Naive thymus-derived CD4-positive, alpha-beta T cell (primary cell): ENCODE measurements around the gene CEP44. TPM values are rescaled to one million over a fixed set of nuclear protein-coding genes. Genes with fewer than 3 reads are reported as not detected.
"Not testable (repeated sequence)": the region's sequence is repeated elsewhere in the genome, so short reads cannot be mapped to it uniquely, and the experiment has no call there.

Source experiments
- ATAC-seq: fragments of 150-1000 bp; cut with Tn5 transposase; 2 replicates; pipeline ENCODE4 v1.10.0; 2021; ENCODE audit warnings: mild to moderate bottlenecking, moderate library complexity
- CTCF ChIA-PET: fragments of 350-600 bp; sonication (Branson Sonifier 250); formaldehyde crosslinking; loops from one replicate; lab custom pipeline; 2021; ENCODE audit warnings: antibody characterized with exemption; lab: Charles Lee
- POLR2A ChIA-PET: fragments of 350-600 bp; sonication (Branson Sonifier 250); formaldehyde crosslinking; loops from one replicate; lab custom pipeline; 2021; ENCODE audit warnings: antibody characterized with exemption, inconsistent platforms; lab: Charles Lee
- DNase-seq, 9 donors: peaks; one replicate each; pipeline versions ENCODE4 v3.0.0 to v3.0.0-alpha.2; 2020 to 2022; ENCODE audit warnings: mixed read lengths in 1 of 9
- H3K27ac ChIP-seq: one replicate; pipeline ENCODE4 v1.7.0; 2013; ENCODE audit warnings: mild to moderate bottlenecking, low read depth, low read length, moderate library complexity
- H3K27me3 ChIP-seq, 2 donors: one replicate each; pipeline ENCODE4 v1.7.0; 2013; ENCODE audit warnings: low read length in 2 of 2, mild to moderate bottlenecking in 2 of 2, moderate library complexity in 2 of 2; ENCODE audit not compliant: control insufficient read depth in 2 of 2, insufficient read depth in 2 of 2
- H3K36me3 ChIP-seq, 3 experiments: 1 replicate in 2 of 3; 2 replicates in 1 of 3; pipeline ENCODE4 v1.7.0; 2013; ENCODE audit warnings: low read length in 3 of 3, mild to moderate bottlenecking in 3 of 3, moderate library complexity in 1 of 3; ENCODE audit not compliant: insufficient read depth in 3 of 3, control insufficient read depth in 2 of 3
- H3K4me1 ChIP-seq, 2 donors: one replicate each; pipeline ENCODE4 v1.7.0; 2013; ENCODE audit warnings: low read length in 2 of 2, mild to moderate bottlenecking in 2 of 2, moderate library complexity in 1 of 2; ENCODE audit not compliant: control insufficient read depth in 2 of 2, insufficient read depth in 2 of 2
- H3K4me3 ChIP-seq: 2 replicates; pipeline ENCODE4 v1.7.0; 2013; ENCODE audit warnings: mild to moderate bottlenecking, low read length
- H3K9me3 ChIP-seq, 3 experiments: 1 replicate in 2 of 3; 2 replicates in 1 of 3; pipeline ENCODE4 v1.7.0; 2013; ENCODE audit warnings: low read length in 3 of 3; ENCODE audit not compliant: control insufficient read depth in 2 of 3
- H3K27ac Mint-ChIP-seq, 9 donors: one replicate each; pipeline ENCODE4 v1.8.0; 2020 to 2022; ENCODE audit warnings: mixed read lengths in 9 of 9, mild to moderate bottlenecking in 8 of 9, moderate library complexity in 5 of 9, inconsistent platforms in 2 of 9
- H3K27me3 Mint-ChIP-seq, 5 donors: one replicate each; pipeline ENCODE4 v1.8.0; 2021 to 2022; ENCODE audit warnings: mixed read lengths in 5 of 5, mild to moderate bottlenecking in 1 of 5
- H3K36me3 Mint-ChIP-seq, 5 donors: one replicate each; pipeline ENCODE4 v1.8.0; 2020 to 2022; ENCODE audit warnings: mixed read lengths in 5 of 5, mild to moderate bottlenecking in 3 of 5, inconsistent platforms in 1 of 5
- H3K4me1 Mint-ChIP-seq, 7 donors: one replicate each; pipeline ENCODE4 v1.8.0; 2020 to 2022; ENCODE audit warnings: mixed read lengths in 7 of 7, mild to moderate bottlenecking in 3 of 7, inconsistent platforms in 1 of 7
- H3K4me3 Mint-ChIP-seq, 10 donors: one replicate each; pipeline ENCODE4 v1.8.0; 2020 to 2022; ENCODE audit warnings: mild to moderate bottlenecking in 10 of 10, mixed read lengths in 10 of 10, moderate library complexity in 6 of 10, inconsistent platforms in 2 of 10
- H3K9me3 Mint-ChIP-seq, 11 donors: one replicate each; pipeline ENCODE4 v1.8.0; 2020 to 2022; ENCODE audit warnings: mixed read lengths in 11 of 11, mild to moderate bottlenecking in 4 of 11, inconsistent platforms in 1 of 11, moderate library complexity in 1 of 11
- intact Hi-C, 2 donors: fragments of 100-400 bp; cut with micrococcal nuclease; formaldehyde crosslinking; loops; one replicate each; pipeline ENCODE4 v1.15.1; 2023
- polyA plus RNA-seq, 2 donors: library from polyadenylated mRNA; unstranded; fragments of 300-500 nt; fragmentation: Illumina TruSeq; gene quantifications; one replicate each; pipeline ENCODE4 v1.2.3, GENCODE V29; 2021
- total RNA-seq, 6 experiments: library from RNA in 5 of 6; stranded (reverse) in 5 of 6; gene quantifications; 1 replicate in 5 of 6; 2 replicates in 1 of 6; pipeline ENCODE4 v1.2.3 and lab custom pipeline; 2021 to 2026

CEP44 gene
- total and polyA plus RNA-seq, 7 experiments from 2014 or later, result 6.4 to 28.2 (median 18.0) TPM

DNA sequence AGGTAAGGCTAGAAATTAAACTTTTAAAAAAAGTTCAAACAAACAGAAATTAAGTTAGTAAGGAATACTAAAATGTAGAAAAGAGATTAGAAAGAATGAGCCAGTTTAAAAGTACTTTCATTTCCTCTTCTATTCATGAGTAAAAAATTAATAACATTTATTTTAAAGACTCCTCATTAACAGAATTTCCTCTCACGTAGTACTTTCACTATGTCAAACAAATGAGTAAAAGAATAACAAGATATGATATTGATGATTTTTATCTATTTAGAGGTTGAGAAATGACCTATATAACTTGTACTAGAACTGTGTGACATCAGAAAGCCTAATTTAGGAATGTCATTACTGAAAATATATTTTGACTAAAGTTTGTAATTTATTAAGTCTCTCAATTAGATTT lies 22.3 kb upstream of the CEP44 start:
- H3K4me3 ChIP-seq, DNase-seq, CTCF ChIA-PET, H3K27me3 ChIP-seq, intact Hi-C loops, H3K9me3 Mint-ChIP-seq, H3K9me3 ChIP-seq, ATAC-seq, H3K27me3 Mint-ChIP-seq, POLR2A ChIA-PET, H3K4me1 ChIP-seq, H3K4me3 Mint-ChIP-seq, H3K27ac ChIP-seq, H3K27ac Mint-ChIP-seq: not testable (repeated sequence)
- Mint-ChIP-seq H3K4me1 (peaks cover 0 to 34% (median 10%) of the 10 kb centered on the region in 7 donors), H3K36me3 (peaks cover 0 to 19% (median 10%) of the 10 kb centered on the region in 5 donors)
- peaks cover 0 to 14% (median 0%) of the 10 kb centered on the region in 3 experiments for H3K36me3 ChIP-seq

DNA sequence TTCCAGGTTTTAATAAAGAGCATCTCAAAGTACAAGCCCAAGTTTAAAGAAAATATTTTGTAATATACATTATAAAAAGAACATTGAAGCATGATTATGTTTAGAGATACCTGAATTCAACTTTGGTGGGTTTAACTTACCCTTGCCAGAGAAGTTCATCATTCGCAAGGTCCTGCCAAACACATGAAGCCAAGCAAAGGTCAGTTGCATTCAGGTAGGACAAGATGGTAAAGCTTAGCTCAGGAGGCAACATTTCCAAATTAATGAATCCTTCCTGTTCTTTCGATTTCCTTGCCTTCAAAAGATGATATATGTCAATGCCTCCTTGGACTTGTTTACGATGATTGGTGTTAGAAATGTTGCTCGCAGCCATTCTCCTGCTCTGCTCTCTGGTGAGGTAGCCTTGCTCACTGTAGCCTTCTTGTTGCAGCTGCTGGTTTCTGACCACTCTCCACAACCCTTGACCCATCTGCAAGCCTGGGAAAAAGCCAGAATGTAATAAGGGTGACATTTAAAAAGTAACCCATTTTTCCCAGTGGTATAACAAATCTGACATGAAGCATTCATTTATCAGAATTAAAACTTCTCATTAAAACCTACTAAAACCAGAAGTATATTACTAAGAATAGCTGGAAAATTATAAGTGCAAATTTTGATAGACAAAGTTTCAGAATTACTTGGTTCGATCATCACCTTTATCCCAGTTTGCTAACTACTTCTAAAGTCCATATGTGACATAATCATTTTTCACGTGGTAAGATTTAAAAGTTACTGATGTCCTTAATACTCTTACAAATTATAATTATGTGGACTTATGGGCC lies 20.9 kb upstream of the CEP44 start:
- Histone ChIP-seq H3K4me3 (no peak overlapping the region), H3K27ac (no peak overlapping the region), H3K36me3 (peaks cover 0 to 10% (median 0%) of the 10 kb centered on the region in 3 experiments), H3K4me1 (no peaks in the 10 kb centered on the region), H3K27me3 (no peaks in the 10 kb centered on the region), H3K9me3 (no peaks in the 10 kb centered on the region)
- intact Hi-C loops, result no loop called here
- Mint-ChIP-seq H3K27me3 (no peaks in the 10 kb centered on the region), H3K4me1 (peaks cover 0 to 35% (median 15%) of the 10 kb centered on the region in 7 donors), H3K27ac (peak overlapping the region in 2 of 9 donors; percentile 21 to 59), H3K9me3 (peaks cover 0 to 1% (median 0%) of the 10 kb centered on the region in 11 donors), H3K36me3 (peaks cover 0 to 16% (median 10%) of the 10 kb centered on the region in 5 donors), H3K4me3 (no peak overlapping the region)
- POLR2A ChIA-PET, result interaction anchor here (0.7 kb wide), 1 partner anchor 11 kb away, joined by 3 read pairs; no protein-coding TSS in a partner anchor
- no peak for DNase-seq
- CTCF ChIA-PET, result no interaction called here
- no peak for ATAC-seq

DNA sequence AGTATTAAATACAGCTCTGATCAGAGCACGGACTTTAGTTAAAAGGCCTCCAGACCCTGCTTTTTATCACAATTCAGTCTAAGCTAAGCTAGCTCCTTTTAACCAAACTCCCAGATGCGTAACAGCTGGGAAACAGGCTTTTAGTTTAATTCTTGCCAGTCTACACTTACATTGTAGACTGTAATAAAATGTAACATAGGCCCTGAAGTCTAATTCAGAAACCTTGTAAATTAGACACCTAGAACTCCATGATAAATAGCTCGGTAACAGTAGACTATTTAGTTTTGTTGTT lies 20.3 kb upstream of the CEP44 start:
- Histone ChIP-seq H3K27me3 (no peaks in the 10 kb centered on the region), H3K27ac (no peak overlapping the region), H3K4me3 (no peak overlapping the region), H3K4me1 (no peaks in the 10 kb centered on the region), H3K9me3 (no peaks in the 10 kb centered on the region), H3K36me3 (peaks cover 0 to 10% (median 0%) of the 10 kb centered on the region in 3 experiments)
- ATAC-seq, result no peak
- H3K4me1 Mint-ChIP-seq, result peaks cover 0 to 35% (median 15%) of the 10 kb centered on the region in 7 donors
- H3K36me3 Mint-ChIP-seq, result peaks cover 0 to 16% (median 10%) of the 10 kb centered on the region in 5 donors
- peaks cover 0 to 1% (median 0%) of the 10 kb centered on the region in 11 donors for H3K9me3 Mint-ChIP-seq
- no peak overlapping the region for H3K4me3 Mint-ChIP-seq
- intact Hi-C loops, result no loop called here
- H3K27me3 Mint-ChIP-seq, result no peaks in the 10 kb centered on the region
- no peak overlapping the region for H3K27ac Mint-ChIP-seq
- CTCF ChIA-PET, result no interaction called here
- no peak for DNase-seq
- POLR2A ChIA-PET, result interaction anchor here (0.7 kb wide), 1 partner anchor 10 kb away, joined by 3 read pairs; no protein-coding TSS in a partner anchor

DNA sequence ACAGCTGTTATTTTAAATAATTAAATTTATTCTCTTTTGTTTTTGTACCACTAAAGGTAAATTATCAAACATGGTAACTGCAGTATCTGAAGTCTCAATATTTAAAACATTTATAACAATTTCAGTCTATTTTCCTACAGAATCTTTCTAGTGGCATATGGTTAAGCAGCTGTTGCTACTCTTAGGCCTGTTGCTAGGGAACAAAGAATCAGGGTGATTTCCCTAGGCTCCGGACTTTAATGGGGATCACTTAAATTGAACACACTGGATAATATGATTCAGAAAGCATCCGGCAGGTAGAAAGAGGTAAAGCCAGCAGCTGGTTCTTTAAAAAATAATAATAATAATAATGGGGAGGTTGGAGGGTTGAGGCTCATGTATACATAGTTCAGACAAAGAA lies 17.8 kb upstream of the CEP44 start:
- peaks cover 0 to 17% (median 8%) of the 10 kb centered on the region in 5 donors for H3K36me3 Mint-ChIP-seq
- Histone ChIP-seq H3K4me1 (no peaks in the 10 kb centered on the region), H3K4me3 (no peak overlapping the region), H3K27me3 (no peaks in the 10 kb centered on the region), H3K36me3 (peaks cover 0 to 3% (median 0%) of the 10 kb centered on the region in 3 experiments), H3K9me3 (no peaks in the 10 kb centered on the region), H3K27ac (no peak overlapping the region)
- H3K9me3 Mint-ChIP-seq, result peaks cover 0 to 1% (median 0%) of the 10 kb centered on the region in 11 donors
- intact Hi-C loops, result no loop called here
- H3K27ac Mint-ChIP-seq, result no peak overlapping the region
- H3K27me3 Mint-ChIP-seq, result no peaks in the 10 kb centered on the region
- ATAC-seq (no peak), DNase-seq (no peak)
- CTCF ChIA-PET, result no interaction called here
- H3K4me1 Mint-ChIP-seq, result peaks cover 0 to 36% (median 18%) of the 10 kb centered on the region in 7 donors
- POLR2A ChIA-PET, result interaction anchor here (0.5 kb wide), 1 partner anchor 895 kb away, joined by 3 read pairs; the partner anchor contains the start of gene SAP30
- no peak overlapping the region for H3K4me3 Mint-ChIP-seq

DNA sequence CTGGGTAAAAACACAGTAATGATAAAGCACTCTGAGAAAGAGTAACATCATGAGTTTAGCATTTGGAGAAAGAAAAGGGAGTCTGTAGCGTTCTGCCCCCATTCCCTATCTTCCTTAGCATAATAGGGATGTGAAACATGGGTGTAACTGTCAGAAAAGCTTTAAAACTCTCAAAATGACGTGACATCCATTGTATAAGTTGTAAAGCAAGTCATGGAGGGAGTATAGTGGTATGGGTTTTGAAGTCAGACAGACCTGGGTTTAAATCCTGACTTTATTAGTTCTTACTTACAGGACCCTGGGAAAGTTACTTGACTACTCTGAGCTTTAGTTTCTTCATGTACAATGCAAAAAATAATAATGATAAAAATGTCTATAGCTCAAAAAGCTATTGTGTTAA lies 17.3 kb upstream of the CEP44 start:
- ChIA-PET CTCF (interaction anchor here (0.7 kb wide), 1 partner anchor 12 kb away, joined by 3 read pairs; no protein-coding TSS in a partner anchor), POLR2A (interaction anchor here (0.8 kb wide), 1 partner anchor 18 kb away, joined by 3 read pairs; no protein-coding TSS in a partner anchor)
- H3K27ac Mint-ChIP-seq, result no peak overlapping the region
- H3K36me3 Mint-ChIP-seq, result peaks cover 0 to 22% (median 10%) of the 10 kb centered on the region in 5 donors
- Histone ChIP-seq H3K27me3 (no peaks in the 10 kb centered on the region), H3K9me3 (no peaks in the 10 kb centered on the region), H3K4me3 (no peak overlapping the region), H3K27ac (no peak overlapping the region), H3K4me1 (no peaks in the 10 kb centered on the region), H3K36me3 (peaks cover 0 to 3% (median 0%) of the 10 kb centered on the region in 3 experiments)
- intact Hi-C loops, result no loop called here
- no peaks in the 10 kb centered on the region for H3K27me3 Mint-ChIP-seq
- no peak overlapping the region for H3K4me3 Mint-ChIP-seq
- ATAC-seq (no peak), DNase-seq (no peak)
- H3K4me1 Mint-ChIP-seq, result peaks cover 0 to 41% (median 23%) of the 10 kb centered on the region in 7 donors
- peaks cover 0 to 1% (median 0%) of the 10 kb centered on the region in 11 donors for H3K9me3 Mint-ChIP-seq

DNA sequence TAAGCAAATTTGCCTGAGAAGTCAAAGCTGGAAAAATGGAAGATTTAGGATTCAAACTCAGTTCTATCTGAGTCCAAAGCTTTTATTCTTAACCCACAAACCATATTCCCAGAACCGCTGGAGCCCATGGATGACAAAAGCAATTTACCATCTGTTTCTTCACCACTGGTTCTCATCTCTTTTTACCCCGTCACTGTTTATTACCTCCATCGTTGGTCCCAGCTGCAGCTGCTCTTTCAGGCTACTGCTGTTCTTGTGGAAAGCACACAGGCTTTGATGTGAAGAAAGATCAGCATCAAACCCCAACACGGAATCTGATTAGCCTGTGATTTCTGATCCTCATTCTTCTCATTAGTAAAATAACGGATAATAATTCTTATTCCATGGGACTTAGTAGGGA lies 9.8 kb upstream of the CEP44 start:
- Histone ChIP-seq H3K27me3 (no peaks in the 10 kb centered on the region), H3K27ac (no peak overlapping the region), H3K36me3 (no peaks in the 10 kb centered on the region), H3K9me3 (no peaks in the 10 kb centered on the region), H3K4me3 (no peak overlapping the region), H3K4me1 (peaks cover 3 to 5% of the 10 kb centered on the region in 2 donors)
- intact Hi-C loops, result loop anchor here in 1 of 2 donors (2.0 kb wide), 1 partner anchor 21 kb away; no protein-coding TSS in a partner anchor
- H3K27me3 Mint-ChIP-seq, result no peaks in the 10 kb centered on the region
- H3K27ac Mint-ChIP-seq, result no peak overlapping the region
- peaks cover 0 to 33% (median 5%) of the 10 kb centered on the region in 5 donors for H3K36me3 Mint-ChIP-seq
- ATAC-seq (no peak), DNase-seq (no peak)
- CTCF ChIA-PET, result no interaction called here
- H3K4me3 Mint-ChIP-seq, result no peak overlapping the region
- H3K9me3 Mint-ChIP-seq, result no peaks in the 10 kb centered on the region
- POLR2A ChIA-PET, result interaction anchor here (1.2 kb wide), 1 partner anchor 10 kb away, joined by 3 read pairs; no protein-coding TSS in a partner anchor
- peaks cover 8 to 70% (median 62%) of the 10 kb centered on the region in 7 donors for H3K4me1 Mint-ChIP-seq
